K562 (cell line): ENCODE data around the gene AQP2. TPM values are rescaled to one million over a fixed set of nuclear protein-coding genes. Genes with fewer than 3 reads are reported as not detected.
A peak's percentile ranks its signal among the peaks of the same experiment; 100 is the strongest.

Experiments
- ATAC-seq: fragments of 200-7000 bp; cut with Tn5 transposase; 3 replicates; pipeline ENCODE4 v1.9.1; 2020; ENCODE audit warnings: moderate library complexity
- BruUV-seq: library from RNA; stranded (reverse); fragments of 400-500 nt; replicated peaks from 2 replicates; lab custom pipeline; 2021; lab: Mats Ljungman, UMichigan
- CTCF ChIA-PET: fragments of 300-600 bp; formaldehyde crosslinking; extraction: SDS; loops from one replicate; lab custom pipeline; 2021; ENCODE audit warnings: low intra/inter-chr PET ratio; lab: Yijun Ruan, JAX
- POLR2A ChIA-PET: fragments of 300-600, 350-650 bp; sonication (Branson Sonifier 250); formaldehyde crosslinking; extraction: SDS; loops from one replicate; lab custom pipeline; 2021; ENCODE audit warnings: antibody characterized with exemption, inconsistent platforms; lab: Yijun Ruan, JAX
- DNase-seq, 4 experiments: peaks; one replicate each; pipeline versions ENCODE4 v3.0.0 to v3.0.0-alpha.2; 2011 to 2018; ENCODE audit warnings: low spot score in 3 of 4, mixed read lengths in 3 of 4; ENCODE audit errors: extremely low read depth in 1 of 4
- FAIRE-seq: peaks from 2 replicates; lab custom pipeline; 2011; peaks lifted over from hg19 to GRCh38; lab: Jason Lieb, UNC
- H2AFZ ChIP-seq: 2 replicates; pipeline ENCODE4 v1.6.0; 2011; ENCODE audit warnings: low read depth, low read length, control low read depth, inconsistent platforms
- H3K27ac ChIP-seq: fragments of 200-600 bp; 3 replicates; pipeline ENCODE4 v1.8.0; 2011; ENCODE audit warnings: low read depth, mild to moderate bottlenecking, control low read depth, inconsistent platforms, low read length, moderate library complexity, mixed read lengths; ENCODE audit errors: extremely low read depth
- H3K27me3 ChIP-seq, 2 experiments: fragments of 300-600 bp in 1 of 2; 2 replicates in 1 of 2; 3 replicates in 1 of 2; pipeline versions ENCODE4 v1.6.0 to v1.8.0; 2011; ENCODE audit warnings: inconsistent platforms in 2 of 2, low read length in 2 of 2, mild to moderate bottlenecking in 1 of 2, mixed read lengths in 1 of 2, moderate library complexity in 1 of 2; ENCODE audit not compliant: control insufficient read depth in 2 of 2, insufficient read depth in 2 of 2
- H3K36me3 ChIP-seq: fragments of 300-600 bp; 3 replicates; pipeline ENCODE4 v1.8.0; 2011; ENCODE audit warnings: mild to moderate bottlenecking, low read length, inconsistent platforms; ENCODE audit not compliant: control insufficient read depth, insufficient read depth
- H3K4me1 ChIP-seq, 2 experiments: fragments of 200-600 bp in 1 of 2; replicated peaks in 1 of 2; 2 replicates in 1 of 2; 3 replicates in 1 of 2; pipeline versions ENCODE4 v1.5.1 to v1.8.0; 2011; ENCODE audit warnings: inconsistent platforms in 2 of 2, low read length in 2 of 2, mild to moderate bottlenecking in 1 of 2, mixed read lengths in 1 of 2, moderate library complexity in 1 of 2; ENCODE audit not compliant: control insufficient read depth in 2 of 2, insufficient read depth in 2 of 2
- H3K4me2 ChIP-seq: 2 replicates; pipeline ENCODE4 v1.6.1; 2011; ENCODE audit warnings: low read length, control low read depth, inconsistent platforms, mixed read lengths; ENCODE audit not compliant: insufficient read depth
- H3K4me3 ChIP-seq: fragments of 200-600 bp; sonication (generic), shearing (Covaris generic); 2 replicates; pipeline ENCODE4 v1.5.1; 2016; ENCODE audit warnings: control low read depth, inconsistent platforms
- H3K79me2 ChIP-seq: fragments of 200-600 bp; 3 replicates; pipeline ENCODE4 v1.8.0; 2011; ENCODE audit warnings: low read length, inconsistent platforms; ENCODE audit not compliant: control insufficient read depth, insufficient read depth
- H3K9ac ChIP-seq, 2 experiments: 2 replicates each; pipeline versions ENCODE4 v1.6.0 to v1.6.1; 2011; ENCODE audit warnings: low read depth in 2 of 2, low read length in 2 of 2, control low read depth in 1 of 2, inconsistent platforms in 1 of 2, mild to moderate bottlenecking in 1 of 2, mixed read lengths in 1 of 2; ENCODE audit not compliant: insufficient read depth in 1 of 2
- H3K9me1 ChIP-seq: one replicate; pipeline ENCODE4 v1.6.0; 2011; ENCODE audit warnings: inconsistent platforms, mild to moderate bottlenecking, low read length, moderate library complexity; ENCODE audit not compliant: control insufficient read depth, insufficient read depth
- H3K9me3 ChIP-seq: replicated peaks from 2 replicates; pipeline ENCODE4 v1.5.1; 2011; ENCODE audit warnings: low read depth, low read length, inconsistent platforms; ENCODE audit not compliant: control insufficient read depth, insufficient read depth
- H4K20me1 ChIP-seq: replicated peaks from 2 replicates; pipeline ENCODE4 v1.6.1; 2011; ENCODE audit warnings: low read length, inconsistent platforms, mixed read lengths; ENCODE audit not compliant: control insufficient read depth, insufficient read depth
- BCOR ChIP-seq: fragments of 450-650 bp; IDR thresholded peaks from 2 replicates; pipeline ENCODE4 v1.6.1; 2016
- ELF1 ChIP-seq: fragments of 200-800 bp; sonication (Bioruptor generic); IDR thresholded peaks from 2 replicates; pipeline ENCODE4 v1.6.1; 2016; ENCODE audit warnings: missing genetic modification characterization, missing compliant biosample characterization
- FOXK1 ChIP-seq: sonication (generic); formaldehyde crosslinking; IDR thresholded peaks from 2 replicates; pipeline ENCODE4 v1.8.0; 2022; ENCODE audit warnings: missing genetic modification reagents, mild to moderate bottlenecking, borderline replicate concordance
- HMG20B ChIP-seq: fragments of 250-450 bp; sonication (Bioruptor Pico); IDR thresholded peaks from 2 replicates; pipeline ENCODE4 v1.5.0; 2021; ENCODE audit warnings: mild to moderate bottlenecking
- KDM1A ChIP-seq, 2 experiments: fragments of 450-650 bp; IDR thresholded peaks; 2 replicates each; pipeline ENCODE4 v1.6.1; 2016; ENCODE audit warnings: mild to moderate bottlenecking in 2 of 2
- RBM25 ChIP-seq: fragments of 200-400 bp; formaldehyde crosslinking; IDR thresholded peaks from 2 replicates; pipeline ENCODE4 v1.6.1; 2018; ENCODE audit warnings: low read length, low read depth, moderate library complexity; ENCODE audit not compliant: severe bottlenecking
- RCOR1 ChIP-seq, 2 experiments: IDR thresholded peaks; 2 replicates each; pipeline ENCODE4 v1.6.1; 2012; ENCODE audit warnings: low read depth in 2 of 2, low read length in 2 of 2, borderline replicate concordance in 1 of 2, improper control_type of control experiment in 1 of 2
- ZKSCAN8 ChIP-seq: fragments of 200-800 bp; sonication (Bioruptor generic); IDR thresholded peaks from 2 replicates; pipeline ENCODE4 v1.6.1; 2016; ENCODE audit warnings: missing genetic modification characterization, missing compliant biosample characterization
- ZNF274 ChIP-seq: IDR thresholded peaks from 2 replicates; pipeline ENCODE4 v1.6.1; 2011; ENCODE audit warnings: low read depth, mild to moderate bottlenecking, low read length, moderate library complexity, borderline replicate concordance
- WGBS: fragments of 100-300 bp; shearing (Covaris generic); methylation state at CpG from one replicate; pipeline ENCODE4 v1.1.6; 2016; ENCODE audit warnings: low coverage, mixed read lengths; ENCODE audit not compliant: insufficient coverage; ENCODE audit errors: missing lambda C conversion rate; 5-methylcytosine and 5-hydroxymethylcytosine counted together
- in situ Hi-C: fragments of 300-500 bp; cut with MboI; formaldehyde crosslinking; loops from 4 replicates; pipeline ENCODE4 v1.15.0; 2018; ENCODE audit warnings: inconsistent platforms, mixed read lengths
- intact Hi-C: fragments of 100-400 bp; cut with micrococcal nuclease; formaldehyde crosslinking; loops from 2 replicates; pipeline ENCODE4 v1.14.2; 2022
- polyA plus RNA-seq, 8 experiments: library from polyadenylated mRNA; depleted of rRNA in 4 of 8; stranded (reverse) in 5 of 8; unstranded in 3 of 8; fragments of >200 nt; fragmentation: Nextera tagmentation in 2 of 8; fragmentation: Illumina TruSeq in 1 of 8; extraction: Ambion mirVana in 2 of 8; extraction: Trizol in 1 of 8; gene quantifications; 2 replicates each; pipeline versions ENCODE4 v1.2.1 to v1.2.3, GENCODE V29; 2011 to 2014; ENCODE audit warnings: inconsistent platforms in 1 of 8, missing spikeins in 1 of 8
- total RNA-seq, 7 experiments: library from RNA; depleted of rRNA in 6 of 7; stranded (reverse); fragments of >200 nt in 6 of 7; fragmentation: Illumina TruSeq in 2 of 7; extraction: Trizol in 2 of 7; gene quantifications; 2 replicates each; pipeline versions ENCODE4 v1.2.1 to v1.2.3, GENCODE V29; 2011 to 2021; ENCODE audit warnings: low replicate concordance in 1 of 7
- TF ChIP-seq, protein P1 (sequence below): fragments of 450-650 bp; IDR thresholded peaks from 2 replicates; pipeline ENCODE4 v1.6.1; 2018; ENCODE audit not compliant: partially characterized antibody

Gene AQP2
- total and polyA plus RNA-seq, 9 of the 15 experiments (the other 6 are each of a cell fraction or from before 2014, with no cell fraction given) = not detected

DNA sequence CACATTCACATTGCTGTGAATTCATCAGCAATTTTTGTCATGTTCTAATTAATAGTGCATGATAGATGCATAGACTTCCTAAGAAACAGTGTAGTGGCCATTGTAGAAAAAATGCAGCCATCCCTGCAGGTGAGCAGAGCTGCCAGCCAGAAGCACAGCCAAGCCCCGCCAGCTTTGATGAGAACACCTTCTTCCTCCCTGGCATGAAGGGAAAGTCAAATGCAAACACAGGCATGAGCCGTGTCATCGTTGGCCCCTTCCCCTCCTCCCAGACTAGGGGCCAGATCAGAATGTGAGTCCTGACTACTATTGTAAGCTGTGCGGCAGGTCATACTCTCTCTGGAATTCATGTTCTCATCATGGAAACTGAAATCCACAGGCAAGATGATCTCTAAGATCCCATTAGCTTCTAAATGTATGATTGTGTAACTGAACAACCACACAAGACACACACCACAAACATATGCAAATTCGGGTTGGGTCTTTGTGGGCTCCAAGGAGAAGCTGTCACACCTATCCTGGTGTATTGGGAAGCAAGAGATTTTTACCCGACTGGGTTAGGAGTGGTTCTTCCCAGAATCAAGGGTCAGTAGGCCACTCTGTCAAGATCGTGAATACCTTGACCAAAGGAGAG lies 2.8 kb upstream of the AQP2 start (continued):
- TF ChIP-seq, protein P1, sequence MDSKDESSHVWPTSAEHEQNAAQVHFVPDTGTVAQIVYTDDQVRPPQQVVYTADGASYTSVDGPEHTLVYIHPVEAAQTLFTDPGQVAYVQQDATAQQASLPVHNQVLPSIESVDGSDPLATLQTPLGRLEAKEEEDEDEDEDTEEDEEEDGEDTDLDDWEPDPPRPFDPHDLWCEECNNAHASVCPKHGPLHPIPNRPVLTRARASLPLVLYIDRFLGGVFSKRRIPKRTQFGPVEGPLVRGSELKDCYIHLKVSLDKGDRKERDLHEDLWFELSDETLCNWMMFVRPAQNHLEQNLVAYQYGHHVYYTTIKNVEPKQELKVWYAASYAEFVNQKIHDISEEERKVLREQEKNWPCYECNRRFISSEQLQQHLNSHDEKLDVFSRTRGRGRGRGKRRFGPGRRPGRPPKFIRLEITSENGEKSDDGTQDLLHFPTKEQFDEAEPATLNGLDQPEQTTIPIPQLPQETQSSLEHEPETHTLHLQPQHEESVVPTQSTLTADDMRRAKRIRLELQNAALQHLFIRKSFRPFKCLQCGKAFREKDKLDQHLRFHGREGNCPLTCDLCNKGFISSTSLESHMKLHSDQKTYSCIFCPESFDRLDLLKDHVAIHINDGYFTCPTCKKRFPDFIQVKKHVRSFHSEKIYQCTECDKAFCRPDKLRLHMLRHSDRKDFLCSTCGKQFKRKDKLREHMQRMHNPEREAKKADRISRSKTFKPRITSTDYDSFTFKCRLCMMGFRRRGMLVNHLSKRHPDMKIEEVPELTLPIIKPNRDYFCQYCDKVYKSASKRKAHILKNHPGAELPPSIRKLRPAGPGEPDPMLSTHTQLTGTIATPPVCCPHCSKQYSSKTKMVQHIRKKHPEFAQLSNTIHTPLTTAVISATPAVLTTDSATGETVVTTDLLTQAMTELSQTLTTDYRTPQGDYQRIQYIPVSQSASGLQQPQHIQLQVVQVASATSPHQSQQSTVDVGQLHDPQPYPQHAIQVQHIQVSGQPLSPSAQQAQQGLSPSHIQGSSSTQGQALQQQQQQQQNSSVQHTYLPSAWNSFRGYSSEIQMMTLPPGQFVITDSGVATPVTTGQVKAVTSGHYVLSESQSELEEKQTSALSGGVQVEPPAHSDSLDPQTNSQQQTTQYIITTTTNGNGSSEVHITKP = no peak

DNA sequence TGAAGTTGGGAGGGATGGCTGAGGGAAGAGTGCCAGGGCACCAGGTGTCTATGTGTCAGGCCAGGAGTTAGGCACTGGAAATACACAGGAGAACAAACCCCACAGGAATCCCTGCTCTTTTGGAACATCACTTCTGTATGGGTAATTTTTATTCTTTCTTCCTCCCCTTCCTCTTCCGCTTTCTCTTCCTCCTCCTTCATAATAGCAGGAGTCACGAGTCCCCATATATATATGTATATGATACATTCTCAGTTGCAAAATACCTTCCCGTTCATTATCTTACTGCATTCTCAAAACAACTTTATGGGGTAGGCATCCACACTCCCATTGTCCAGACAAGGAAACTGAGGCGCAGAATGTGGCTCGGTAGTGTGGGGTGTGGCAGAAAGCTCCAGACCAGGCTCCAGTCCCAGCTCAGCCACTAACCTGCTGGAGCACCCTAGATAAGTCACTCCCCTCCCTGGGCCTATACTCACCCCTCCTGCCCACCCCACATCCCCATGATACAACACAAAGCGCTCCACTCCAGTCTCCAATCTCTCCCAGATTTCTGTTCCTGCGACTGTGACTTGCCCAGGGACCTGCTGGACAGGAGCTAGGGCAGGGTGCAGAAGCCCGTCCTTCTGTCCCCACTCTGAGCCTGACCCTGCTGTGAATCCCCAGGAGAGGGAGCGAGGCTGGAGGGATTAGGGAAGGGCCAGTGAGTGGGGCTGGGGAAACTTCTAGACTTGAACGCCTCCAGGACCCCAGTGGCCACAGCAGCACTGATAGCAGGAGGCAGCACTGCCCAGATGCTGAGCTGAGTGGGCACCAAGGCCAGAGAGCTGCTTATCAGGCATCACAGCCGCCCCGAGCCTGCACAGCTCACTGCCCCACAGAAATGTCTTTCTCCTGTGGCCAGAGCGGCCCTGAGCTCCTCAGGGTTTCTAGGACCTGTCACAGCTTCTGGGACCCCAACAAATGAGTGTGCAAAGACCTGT lies 1.4 kb upstream of the AQP2 start:
- in situ Hi-C loops = no loop called here
- FAIRE-seq = no peak
- BruUV-seq = no TSS peak
- no peak overlapping the region for H2AFZ ChIP-seq
- no peak overlapping the region for H3K4me3 ChIP-seq
- H3K4me1 ChIP-seq = peaks cover 14 to 23% of the 10 kb centered on the region in 2 experiments; a peak in 4 of 5 replicates
- no peak for TF ChIP-seq ZKSCAN8 (CRISPR knock-in tag)
- TF ChIP-seq ELF1 = no peak
- TF ChIP-seq RBM25 = peak; percentile 57
- TF ChIP-seq RCOR1 (IDR thresholded peaks at IDR 0.05; ENCODE audit: borderline replicate concordance in 1 of 2, low read depth in 2 of 2, low read length in 2 of 2) = 0 out of 4 replicates have a peak, but pooled peaks of 1 of the 2 experiments have one; percentile 14
- TF ChIP-seq HMG20B = no peak
- TF ChIP-seq KDM1A (IDR thresholded peaks at IDR 0.05) = 0 out of 4 replicates have a peak, but pooled peaks of 1 of the 2 experiments have one; percentile 24
- peak; percentile 47; the same call in 1 of the 2 replicates for TF ChIP-seq FOXK1 (CRISPR knock-in tag)
- TF ChIP-seq ZNF274 = no peak
- peak; percentile 29; the same call in 1 of the 2 replicates for TF ChIP-seq BCOR
- TF ChIP-seq, all 486 proteins: peak for 5
- 31% methylated on average over 11 of the region's 13 CpGs for WGBS
- Histone ChIP-seq H4K20me1 (no peaks in the 10 kb centered on the region), H3K4me2 (no peak overlapping the region), H3K79me2 (no peaks in the 10 kb centered on the region), H3K27me3 (0 out of 5 replicates have a peak, but pooled peaks cover 0 to 13% of the 10 kb centered on the region in 2 experiments), H3K36me3 (no peaks in the 10 kb centered on the region), H3K27ac (no peak overlapping the region), H3K9me1 (no peaks in the 10 kb centered on the region), H3K9ac (no peak overlapping the region), H3K9me3 (no peaks in the 10 kb centered on the region)
- intact Hi-C loops = loop anchor here (5.0 kb wide), 2 partner anchors 82 to 172 kb away; no protein-coding TSS in a partner anchor
- DNase-seq (peak; percentile 23 to 63 (median 52)), ATAC-seq (peak; percentile 10; the same call in 2 of the 3 replicates)
- POLR2A ChIA-PET = interaction anchor here (0.8 to 1.8 kb wide), 3 partner anchors 9 to 15 kb away, joined by 3 to 4 read pairs (median 3); no protein-coding TSS in a partner anchor
- CTCF ChIA-PET = no interaction called here
